NOMO-1 treated with DMSO at 0.1 percent for 48 hours (cell line): ENCODE results near the gene IKZF3.
A peak's percentile ranks its signal among the peaks of the same experiment; 100 is the strongest.
"Not testable (repeated sequence)": the region's sequence is repeated elsewhere in the genome, so short reads cannot be mapped to it uniquely, and the experiment has no call there.

Source experiments
- DNase-seq: peaks from one replicate; lab custom pipeline; 2025; ENCODE audit not compliant: unreplicated experiment; lab: John Stamatoyannopoulos, UW

IKZF3 gene

GRCh38 chr17:39782481-39782880, 81.6 kb downstream of the IKZF3 start:
- DNase-seq: peak; percentile 32

DNA sequence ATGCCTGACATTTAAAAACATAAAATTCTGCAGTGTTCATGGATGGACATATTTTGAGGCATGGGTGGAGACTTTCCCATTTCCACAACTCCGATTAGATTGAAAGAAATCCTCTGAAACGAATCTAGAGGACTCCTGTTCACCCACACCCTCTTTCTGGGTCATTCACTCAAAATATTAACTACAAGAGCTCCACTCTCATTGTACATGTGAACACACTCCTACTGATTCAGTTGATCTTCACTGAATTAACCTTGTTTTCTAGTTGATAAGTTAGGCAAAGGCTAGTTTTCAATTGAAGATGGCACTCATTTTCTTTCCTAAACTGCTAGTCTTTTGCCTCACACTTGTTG, 82.3 kb downstream of the IKZF3 start:
- no peak for DNase-seq

GRCh38 chr17:39781031-39781860, 82.9 kb downstream of the IKZF3 start:
- DNase-seq: no peak

- peak; percentile 16 for DNase-seq
Observed at GRCh38 chr17:39777534-39778365, 86.4 kb downstream of the IKZF3 start.

- no peak for DNase-seq
Observed at GRCh38 chr17:39776252-39776651, 87.9 kb downstream of the IKZF3 start.

DNA sequence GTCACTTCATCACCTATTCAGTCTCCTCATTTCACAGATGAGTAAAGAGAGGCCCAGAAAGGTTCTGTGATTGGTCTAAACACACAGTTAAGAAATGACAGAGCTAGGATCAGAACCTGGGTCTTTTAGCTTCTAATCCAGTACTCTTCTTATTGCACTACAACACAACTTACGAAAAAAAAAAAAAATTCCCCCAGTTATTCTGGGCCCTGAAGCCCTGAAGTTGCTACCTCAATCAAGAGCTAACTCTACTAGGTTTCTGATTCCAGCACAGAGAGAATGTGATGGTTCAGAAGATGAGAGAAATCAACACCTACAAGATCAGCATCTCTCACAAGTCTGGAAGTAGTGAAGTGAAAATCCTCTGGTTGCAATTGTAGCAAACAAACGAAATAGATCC, 89.1 kb downstream of the IKZF3 start:
- DNase-seq: no peak

GRCh38 chr17:39774047-39774446, 90.1 kb downstream of the IKZF3 start:
- DNase-seq: no peak

DNA sequence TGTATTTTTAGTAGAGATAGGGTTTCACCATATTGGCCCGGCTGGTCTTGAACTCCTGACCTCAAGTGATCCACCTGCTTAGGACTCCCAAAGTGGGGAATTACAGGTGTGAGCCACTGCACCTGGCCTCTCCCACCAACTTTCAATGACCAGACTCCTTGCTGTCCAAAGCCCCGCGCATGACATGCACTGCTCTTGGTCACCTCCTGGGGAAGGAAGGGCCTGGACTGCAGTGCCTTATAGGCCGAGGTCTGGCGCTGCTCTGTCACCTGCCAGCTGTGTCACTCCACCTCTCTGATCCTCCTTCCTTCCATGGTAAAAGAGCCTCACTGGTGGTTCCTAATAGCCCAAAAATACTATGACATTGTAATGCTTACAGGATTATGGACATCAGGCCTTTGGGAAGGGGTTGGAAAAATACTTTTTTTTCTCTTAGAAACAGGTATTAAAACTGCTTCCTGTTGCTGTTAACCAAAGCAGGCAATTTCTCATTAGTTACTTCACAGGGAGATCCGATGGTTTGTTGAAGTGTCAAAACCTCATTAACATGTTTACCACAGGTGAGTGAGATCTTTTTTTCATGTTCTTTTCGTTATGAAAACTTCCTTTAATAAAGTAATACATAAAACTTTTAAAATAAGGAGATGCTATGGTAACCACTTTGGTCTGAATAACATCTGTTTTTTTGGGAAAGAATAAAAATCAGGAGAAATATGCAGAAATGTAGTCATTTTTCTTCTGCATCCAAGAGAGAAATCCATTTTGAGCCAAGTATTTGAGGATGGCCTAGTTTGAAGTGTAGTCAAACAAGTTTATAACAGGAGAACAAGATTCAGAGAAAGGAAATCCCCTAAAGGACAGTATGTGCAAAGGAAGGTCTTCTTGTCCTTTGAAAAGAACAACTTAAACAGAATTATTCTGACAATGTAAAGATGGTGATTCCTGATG, 90.9 kb downstream of the IKZF3 start:
- DNase-seq: no peak

GRCh38 chr17:39772415-39772814, 91.7 kb downstream of the IKZF3 start:
- DNase-seq: no peak

- no peak for DNase-seq
Observed at GRCh38 chr17:39769974-39770587, 94.0 kb downstream of the IKZF3 start.

DNA sequence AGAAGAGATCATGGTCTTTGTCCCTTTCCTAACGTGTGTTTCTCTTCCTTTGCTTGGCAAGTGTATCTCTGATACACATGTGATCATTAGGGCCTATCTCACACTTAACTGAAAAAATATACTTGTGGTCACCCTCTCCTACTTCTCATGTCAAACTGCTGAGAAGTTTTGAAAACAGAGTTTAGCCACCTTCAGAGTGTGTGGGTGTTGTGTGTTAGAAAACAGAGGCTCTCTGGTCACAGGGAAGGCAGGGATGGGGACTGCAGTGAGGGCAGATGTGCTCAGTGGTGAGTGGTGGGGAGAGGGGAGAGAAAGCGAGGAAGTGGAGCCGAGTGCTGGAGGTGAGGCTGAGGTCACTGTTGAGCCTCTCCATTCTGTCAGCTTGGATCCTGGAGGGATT, 97.0 kb downstream of the IKZF3 start:
- DNase-seq: no peak

- DNase-seq: no peak
Observed at GRCh38 chr17:39765766-39766165, 98.3 kb downstream of the IKZF3 start.

GRCh38 chr17:39765175-39765574, 98.9 kb downstream of the IKZF3 start:
- DNase-seq: no peak

GRCh38 chr17:39764171-39764570, 99.9 kb downstream of the IKZF3 start:
- DNase-seq: not testable (repeated sequence)

DNA sequence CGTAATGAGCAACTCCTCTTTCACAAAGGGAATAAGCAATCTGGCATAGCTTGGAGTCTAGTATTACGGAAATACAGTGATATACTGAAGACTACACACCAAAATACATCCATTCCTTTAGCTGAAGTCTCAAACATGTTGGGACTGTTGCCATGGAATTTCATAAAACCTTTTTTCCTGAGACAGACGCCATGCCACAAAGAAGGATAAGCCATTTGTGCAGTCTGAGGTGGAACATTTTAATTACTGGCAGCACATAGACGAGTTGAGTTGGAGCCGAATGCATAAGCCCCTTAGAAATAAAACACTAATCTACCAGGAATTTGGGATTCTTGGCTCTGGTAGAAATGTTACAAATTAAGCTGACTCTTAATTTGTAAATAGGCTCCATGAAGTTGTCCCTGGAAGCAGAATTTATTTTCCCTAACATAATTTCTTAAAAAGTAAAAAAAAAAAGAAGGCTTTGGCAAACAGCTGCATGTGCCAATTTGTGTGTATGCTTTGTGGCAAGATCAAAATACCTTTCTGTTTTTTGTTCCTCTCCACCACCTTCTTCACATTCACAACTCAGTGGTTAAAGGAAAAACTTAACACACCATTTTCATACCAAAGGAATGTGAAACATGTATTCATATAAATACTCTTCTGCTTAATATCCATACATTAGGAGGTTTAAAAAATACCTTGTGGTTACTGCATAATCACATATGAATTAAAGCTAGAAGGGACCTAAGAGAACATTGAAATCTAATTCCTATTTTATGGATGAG, 100.9 kb downstream of the IKZF3 start:
- no peak for DNase-seq

GRCh38 chr17:39761861-39762496, 102.1 kb downstream of the IKZF3 start:
- no peak for DNase-seq

DNA sequence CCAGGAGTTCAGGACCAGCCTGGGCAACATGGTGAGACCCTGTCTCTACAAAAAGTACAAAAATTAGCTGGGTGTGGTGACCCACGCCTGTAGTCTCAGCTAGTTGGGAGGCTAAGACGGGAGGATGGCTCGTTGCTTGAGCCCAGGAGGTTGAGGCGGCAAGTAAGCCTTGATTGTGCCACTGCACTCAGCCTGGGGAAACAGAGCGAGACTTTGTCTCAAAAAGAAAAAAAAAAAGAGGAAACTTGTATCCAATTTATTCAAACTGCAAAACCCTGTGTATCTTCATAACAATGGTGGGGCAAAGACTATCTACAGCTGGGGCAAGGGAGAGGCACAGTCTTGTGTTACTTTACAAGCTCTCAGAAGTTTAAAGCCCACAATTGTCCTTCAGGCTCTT, 104.9 kb downstream of the IKZF3 start:
- no peak for DNase-seq

DNA sequence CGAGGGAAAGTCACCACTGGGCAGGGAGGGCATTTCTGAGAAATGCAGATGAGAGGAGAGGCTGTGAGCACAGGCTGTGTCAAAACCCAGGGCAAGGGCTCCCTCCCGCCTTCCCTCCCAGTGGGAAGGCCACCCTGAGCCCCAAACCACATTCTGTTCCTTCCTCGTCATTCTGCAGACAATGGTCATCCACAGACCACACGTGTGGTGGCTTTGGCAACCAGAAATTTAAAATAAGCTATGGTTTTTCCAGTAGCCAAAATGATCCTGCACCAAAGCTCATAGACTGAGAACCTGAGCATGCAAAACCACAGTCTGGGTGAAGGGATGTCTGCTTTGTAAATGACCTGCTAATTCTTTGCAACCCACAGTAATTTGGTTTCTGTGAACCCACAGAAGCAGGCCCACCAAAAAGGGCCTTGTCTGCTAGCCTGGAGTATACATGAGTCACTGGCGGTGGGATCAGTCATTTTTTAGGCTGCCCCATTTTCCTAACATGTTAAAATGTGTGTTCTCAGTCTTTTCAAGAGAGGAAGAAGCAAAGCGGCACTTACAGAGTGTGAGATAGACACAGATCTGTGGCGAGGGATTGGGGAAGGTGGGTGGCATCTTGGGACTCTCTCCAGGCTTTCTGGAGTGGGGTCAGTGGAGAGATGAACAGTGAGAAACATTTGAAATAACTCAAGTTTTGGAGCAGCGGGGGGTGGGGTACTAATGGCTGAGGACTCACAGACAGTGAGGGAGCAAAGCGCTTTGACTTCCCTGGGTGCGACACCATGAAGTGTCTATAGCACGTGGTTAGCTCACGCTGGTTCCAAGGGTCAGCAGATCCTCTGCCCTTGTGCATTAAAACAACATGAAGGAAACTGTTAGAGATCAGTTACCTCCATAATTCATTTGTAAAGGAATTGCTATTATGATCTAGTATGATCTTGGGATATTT, 105.9 kb downstream of the IKZF3 start:
- peak; percentile 23 for DNase-seq
